Eye (tissue), 1 donor: ENCODE measurements around the gene FOXF1.

Experiments used
- DNase-seq: peaks from one replicate; pipeline ENCODE4 v3.0.0-alpha.2; 2015

The FOXF1 gene

GRCh38 chr16:86558355-86559193, 48.2 kb downstream of the FOXF1 start:
- no peak for DNase-seq

DNA sequence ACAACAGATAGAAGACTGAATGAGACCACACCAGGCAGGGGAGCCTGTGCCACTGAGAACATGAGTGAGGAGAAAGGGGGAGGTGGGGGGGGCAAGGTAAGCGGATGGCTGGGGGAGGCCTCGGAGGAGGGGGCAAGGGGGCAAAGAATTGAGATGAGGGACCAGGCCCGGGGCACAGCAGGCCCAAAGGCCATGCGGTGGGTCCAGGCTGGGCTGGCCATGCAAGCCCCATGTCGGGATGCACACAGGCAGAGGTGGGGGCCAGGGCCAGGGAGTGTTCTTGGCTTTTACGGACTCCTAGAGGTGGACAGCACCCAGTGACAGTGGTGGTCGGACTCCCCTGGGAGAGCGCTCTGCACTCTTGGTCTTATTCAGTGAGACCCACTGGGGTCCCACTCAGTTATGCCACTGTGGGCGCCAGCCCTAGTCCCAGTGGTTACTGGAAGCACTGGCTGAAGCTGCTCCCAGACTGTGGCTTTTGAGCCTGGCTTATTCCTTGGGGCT, 49.5 kb downstream of the FOXF1 start:
- DNase-seq, result no peak

- DNase-seq, result no peak
Measured at GRCh38 chr16:86562356-86562755, 52.0 kb downstream of the FOXF1 start.

- peak; percentile 97 for DNase-seq
Measured at GRCh38 chr16:86563469-86564345, 53.4 kb downstream of the FOXF1 start.
